Brain microvascular endothelial cell (primary cell): ENCODE results near the gene PTPRJ.

Experiments
- DNase-seq: peaks from one replicate; pipeline ENCODE4 v3.0.0-alpha.2; 2020
- H3K27ac ChIP-seq: fragments of 250-450 bp; sonication (Bioruptor Pico); 2 replicates; pipeline ENCODE4 v1.5.1; 2020; ENCODE audit warnings: mild to moderate bottlenecking, moderate library complexity
- H3K27me3 ChIP-seq: fragments of 250-450 bp; sonication (Bioruptor Pico); replicated peaks from 2 replicates; pipeline ENCODE4 v1.5.1; 2020; ENCODE audit warnings: mild to moderate bottlenecking
- H3K36me3 ChIP-seq: fragments of 250-450 bp; sonication (Bioruptor Pico); replicated peaks from 2 replicates; pipeline ENCODE4 v1.5.1; 2020; ENCODE audit warnings: mild to moderate bottlenecking
- H3K4me3 ChIP-seq: 2 replicates; pipeline ENCODE4 v1.5.1; 2011; ENCODE audit warnings: low read depth, mild to moderate bottlenecking, control low read depth, low read length, moderate library complexity
- in situ Hi-C: cut with HindIII; loops from 2 replicates; pipeline ENCODE4 v1.10.0; 2017; ENCODE audit warnings: low sequenced_read_pairs, low pct_ligation_motif_present
- TF ChIP-seq, protein P1 (sequence below): IDR thresholded peaks from 2 replicates; pipeline ENCODE4 v1.5.1; 2011; ENCODE audit warnings: low read depth, mild to moderate bottlenecking, moderate library complexity, low read length, control low read depth, inconsistent platforms; ENCODE audit errors: missing control alignments

PTPRJ gene

GRCh38 chr11:48104568-48104924 is 124.2 kb downstream of the PTPRJ start:
- Histone ChIP-seq H3K4me3 (no peak overlapping the region), H3K27me3 (no peaks in the 10 kb centered on the region), H3K36me3 (no peaks in the 10 kb centered on the region), H3K27ac (no peak overlapping the region)
- TF ChIP-seq, protein P1, sequence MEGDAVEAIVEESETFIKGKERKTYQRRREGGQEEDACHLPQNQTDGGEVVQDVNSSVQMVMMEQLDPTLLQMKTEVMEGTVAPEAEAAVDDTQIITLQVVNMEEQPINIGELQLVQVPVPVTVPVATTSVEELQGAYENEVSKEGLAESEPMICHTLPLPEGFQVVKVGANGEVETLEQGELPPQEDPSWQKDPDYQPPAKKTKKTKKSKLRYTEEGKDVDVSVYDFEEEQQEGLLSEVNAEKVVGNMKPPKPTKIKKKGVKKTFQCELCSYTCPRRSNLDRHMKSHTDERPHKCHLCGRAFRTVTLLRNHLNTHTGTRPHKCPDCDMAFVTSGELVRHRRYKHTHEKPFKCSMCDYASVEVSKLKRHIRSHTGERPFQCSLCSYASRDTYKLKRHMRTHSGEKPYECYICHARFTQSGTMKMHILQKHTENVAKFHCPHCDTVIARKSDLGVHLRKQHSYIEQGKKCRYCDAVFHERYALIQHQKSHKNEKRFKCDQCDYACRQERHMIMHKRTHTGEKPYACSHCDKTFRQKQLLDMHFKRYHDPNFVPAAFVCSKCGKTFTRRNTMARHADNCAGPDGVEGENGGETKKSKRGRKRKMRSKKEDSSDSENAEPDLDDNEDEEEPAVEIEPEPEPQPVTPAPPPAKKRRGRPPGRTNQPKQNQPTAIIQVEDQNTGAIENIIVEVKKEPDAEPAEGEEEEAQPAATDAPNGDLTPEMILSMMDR, result no peak
- DNase-seq, result no peak
- in situ Hi-C loops, result loop anchor here (25.0 kb wide), 1 partner anchor 167 kb away; no protein-coding TSS in a partner anchor

DNA sequence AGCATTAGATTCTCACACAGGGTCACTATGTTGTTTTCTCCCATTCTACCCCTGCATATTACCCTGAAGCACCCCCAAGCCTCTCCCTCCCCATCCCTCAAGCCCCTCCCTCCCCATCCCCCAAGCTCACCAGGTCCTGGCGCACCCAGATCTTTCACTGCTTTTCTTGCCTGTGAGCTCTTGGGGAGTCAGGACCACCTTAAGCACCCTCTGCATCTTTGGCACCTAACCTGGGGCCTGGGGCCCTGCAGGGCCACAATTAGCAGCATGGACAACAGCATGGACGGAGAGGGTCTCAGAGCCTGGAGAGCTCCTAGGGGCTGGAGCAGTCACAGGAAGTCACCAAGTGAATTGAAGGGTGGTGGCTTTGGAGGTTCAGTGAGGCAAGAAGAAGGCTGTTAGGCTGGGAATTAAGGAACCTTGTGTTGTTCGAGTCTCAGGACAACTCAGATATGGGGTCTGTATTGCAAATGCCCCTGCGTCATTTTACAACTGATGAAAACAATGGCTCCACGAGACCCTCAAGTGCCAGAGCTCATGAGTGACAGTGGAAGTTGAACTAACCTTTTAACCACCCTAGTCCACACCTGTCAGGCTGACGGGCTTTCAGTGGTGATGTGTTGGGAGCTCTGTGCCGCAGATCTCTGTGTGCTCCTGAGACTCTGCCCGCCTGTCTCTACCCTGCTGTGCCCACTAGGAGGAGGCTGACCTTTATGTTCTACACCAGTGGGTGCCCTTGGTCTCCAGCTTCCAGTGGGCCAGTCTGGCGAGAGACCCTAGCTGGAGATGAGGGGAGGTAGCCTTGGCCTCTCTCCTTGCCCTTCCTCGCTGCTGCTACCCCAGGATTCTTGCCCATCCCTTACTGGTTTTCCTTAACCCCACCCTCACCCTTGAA is 125.0 kb downstream of the PTPRJ start:
- Histone ChIP-seq H3K36me3 (no peaks in the 10 kb centered on the region), H3K27ac (no peak overlapping the region), H3K4me3 (no peak overlapping the region), H3K27me3 (no peaks in the 10 kb centered on the region)
- TF ChIP-seq, protein P1, result no peak
- DNase-seq, result no peak
- in situ Hi-C loops, result loop anchor here (25.0 kb wide), 1 partner anchor 168 kb away; no protein-coding TSS in a partner anchor

- H3K4me3 ChIP-seq, result no peak overlapping the region
- in situ Hi-C loops, result loop anchor here (25.0 kb wide), 1 partner anchor 169 kb away; no protein-coding TSS in a partner anchor
- no peaks in the 10 kb centered on the region for H3K36me3 ChIP-seq
- TF ChIP-seq, protein P1, result no peak
- no peak overlapping the region for H3K27ac ChIP-seq
- no peak for DNase-seq
- H3K27me3 ChIP-seq, result no peaks in the 10 kb centered on the region
These were observed 125.8 kb downstream of the PTPRJ start for GRCh38 chr11:48106166-48106565.

GRCh38 chr11:48107188-48107704 is 126.9 kb downstream of the PTPRJ start:
- no peaks in the 10 kb centered on the region for H3K36me3 ChIP-seq
- in situ Hi-C loops, result loop anchor here (25.0 kb wide), 1 partner anchor 170 kb away; no protein-coding TSS in a partner anchor
- no peak overlapping the region for H3K4me3 ChIP-seq
- TF ChIP-seq, protein P1, result no peak
- DNase-seq, result no peak
- H3K27me3 ChIP-seq, result no peaks in the 10 kb centered on the region
- H3K27ac ChIP-seq, result no peak overlapping the region

GRCh38 chr11:48108231-48109045 is 128.1 kb downstream of the PTPRJ start:
- Histone ChIP-seq H3K27ac (no peak overlapping the region), H3K36me3 (no peaks in the 10 kb centered on the region), H3K4me3 (no peak overlapping the region), H3K27me3 (no peaks in the 10 kb centered on the region)
- DNase-seq, result no peak
- TF ChIP-seq, protein P1, result no peak
- in situ Hi-C loops, result loop anchor here (25.0 kb wide), 1 partner anchor 171 kb away; no protein-coding TSS in a partner anchor
